ENCODE results near the gene KRTAP5-5. TPM values are rescaled to one million over a fixed set of nuclear protein-coding genes. Genes with fewer than 3 reads are reported as not detected.

KRTAP5-5 gene
- total and polyA plus RNA-seq, 10 of the 15 experiments (the other 5 are each of a cell fraction or from before 2014, with no cell fraction given), result not detected

DNA sequence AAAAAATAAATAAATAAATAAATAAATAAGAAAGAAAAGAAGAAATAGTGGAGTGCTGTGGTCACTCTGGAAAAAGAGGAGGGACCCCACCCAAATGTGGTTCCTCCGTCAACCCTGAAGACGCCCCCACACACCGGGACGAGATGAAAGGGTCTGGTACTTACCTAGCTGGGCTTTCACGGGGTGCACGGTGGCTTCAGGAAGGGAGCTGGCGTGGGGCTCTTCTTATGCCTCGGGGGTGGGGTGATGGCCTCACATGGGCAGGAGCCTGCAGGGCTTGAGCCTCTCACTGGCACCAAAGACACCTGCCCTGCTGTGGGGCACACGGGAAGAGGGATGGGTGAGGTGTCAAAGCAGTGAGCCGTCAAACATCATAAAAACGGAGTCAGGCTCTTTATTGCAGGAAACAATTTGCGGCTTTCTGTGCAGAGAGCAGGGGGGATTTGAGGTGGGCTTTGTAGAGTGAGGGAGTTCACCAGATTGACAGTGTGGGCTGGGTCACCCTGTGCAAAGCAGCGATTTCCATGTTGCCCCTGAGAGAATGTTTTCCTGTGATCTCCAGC is 39.4 kb downstream of the KRTAP5-5 start:
- H3K27me3 ChIP-seq (replicated peaks in 1 of 2; ENCODE audit: control insufficient read depth in 2 of 2, insufficient read depth in 2 of 2, low read length in 1 of 2), result no peaks in the 10 kb centered on the region; a peak in 1 of 4 replicates
- in situ Hi-C loops (cut with MboI) (no loop called here), intact Hi-C loops (cut with micrococcal nuclease; ENCODE audit: unreplicated experiment) (no loop called here)
- H3K9ac ChIP-seq (ENCODE audit: control insufficient read depth, insufficient read depth, low read length), result no peak overlapping the region
- no peak overlapping the region for H3K27ac ChIP-seq (ENCODE audit: control insufficient read depth, insufficient read depth)
- DNase-seq (ENCODE audit: low read depth, low spot score) (no peak), FAIRE-seq (no peak), ATAC-seq (no peak)
- H4K20me1 ChIP-seq (ENCODE audit: control insufficient read depth, insufficient read depth), result no peaks in the 10 kb centered on the region
- WGBS (ENCODE audit: insufficient coverage, insufficient replicate concordance, low lambda C conversion rate, missing lambda C conversion rate), result 20% methylated on average over 13 of the region's 13 CpGs
- no peaks in the 10 kb centered on the region for H3K4me1 ChIP-seq (ENCODE audit: control insufficient read depth, insufficient read depth, low read length)
- H3K9me3 ChIP-seq (replicated peaks; ENCODE audit: control insufficient read depth, insufficient read depth, low read length), result no peaks in the 10 kb centered on the region
- ChIA-PET RAD21 (ENCODE audit: unreplicated experiment) (no interaction called here), SMC1A (ENCODE audit: uncharacterized antibody, unreplicated experiment) (no interaction called here), POLR2A (no interaction called here), CTCF (no interaction called here)
- no peaks in the 10 kb centered on the region for H3K36me3 ChIP-seq (ENCODE audit: control insufficient read depth in 2 of 2, insufficient read depth in 2 of 2, low read length in 1 of 2)
- TF ChIP-seq, protein P1, sequence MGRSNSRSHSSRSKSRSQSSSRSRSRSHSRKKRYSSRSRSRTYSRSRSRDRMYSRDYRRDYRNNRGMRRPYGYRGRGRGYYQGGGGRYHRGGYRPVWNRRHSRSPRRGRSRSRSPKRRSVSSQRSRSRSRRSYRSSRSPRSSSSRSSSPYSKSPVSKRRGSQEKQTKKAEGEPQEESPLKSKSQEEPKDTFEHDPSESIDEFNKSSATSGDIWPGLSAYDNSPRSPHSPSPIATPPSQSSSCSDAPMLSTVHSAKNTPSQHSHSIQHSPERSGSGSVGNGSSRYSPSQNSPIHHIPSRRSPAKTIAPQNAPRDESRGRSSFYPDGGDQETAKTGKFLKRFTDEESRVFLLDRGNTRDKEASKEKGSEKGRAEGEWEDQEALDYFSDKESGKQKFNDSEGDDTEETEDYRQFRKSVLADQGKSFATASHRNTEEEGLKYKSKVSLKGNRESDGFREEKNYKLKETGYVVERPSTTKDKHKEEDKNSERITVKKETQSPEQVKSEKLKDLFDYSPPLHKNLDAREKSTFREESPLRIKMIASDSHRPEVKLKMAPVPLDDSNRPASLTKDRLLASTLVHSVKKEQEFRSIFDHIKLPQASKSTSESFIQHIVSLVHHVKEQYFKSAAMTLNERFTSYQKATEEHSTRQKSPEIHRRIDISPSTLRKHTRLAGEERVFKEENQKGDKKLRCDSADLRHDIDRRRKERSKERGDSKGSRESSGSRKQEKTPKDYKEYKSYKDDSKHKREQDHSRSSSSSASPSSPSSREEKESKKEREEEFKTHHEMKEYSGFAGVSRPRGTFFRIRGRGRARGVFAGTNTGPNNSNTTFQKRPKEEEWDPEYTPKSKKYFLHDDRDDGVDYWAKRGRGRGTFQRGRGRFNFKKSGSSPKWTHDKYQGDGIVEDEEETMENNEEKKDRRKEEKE (IDR thresholded peaks at IDR 0.05), result no peak
- H3K4me2 ChIP-seq (ENCODE audit: control insufficient read depth, insufficient read depth), result no peak overlapping the region
- H3K79me2 ChIP-seq (ENCODE audit: control insufficient read depth, insufficient read depth, low read length), result no peaks in the 10 kb centered on the region
- H2AFZ ChIP-seq (ENCODE audit: control insufficient read depth, low read depth, low read length), result no peak overlapping the region
- no TSS peak for BruUV-seq (replicated peaks)
- no peak overlapping the region for H3K4me3 ChIP-seq

DNA sequence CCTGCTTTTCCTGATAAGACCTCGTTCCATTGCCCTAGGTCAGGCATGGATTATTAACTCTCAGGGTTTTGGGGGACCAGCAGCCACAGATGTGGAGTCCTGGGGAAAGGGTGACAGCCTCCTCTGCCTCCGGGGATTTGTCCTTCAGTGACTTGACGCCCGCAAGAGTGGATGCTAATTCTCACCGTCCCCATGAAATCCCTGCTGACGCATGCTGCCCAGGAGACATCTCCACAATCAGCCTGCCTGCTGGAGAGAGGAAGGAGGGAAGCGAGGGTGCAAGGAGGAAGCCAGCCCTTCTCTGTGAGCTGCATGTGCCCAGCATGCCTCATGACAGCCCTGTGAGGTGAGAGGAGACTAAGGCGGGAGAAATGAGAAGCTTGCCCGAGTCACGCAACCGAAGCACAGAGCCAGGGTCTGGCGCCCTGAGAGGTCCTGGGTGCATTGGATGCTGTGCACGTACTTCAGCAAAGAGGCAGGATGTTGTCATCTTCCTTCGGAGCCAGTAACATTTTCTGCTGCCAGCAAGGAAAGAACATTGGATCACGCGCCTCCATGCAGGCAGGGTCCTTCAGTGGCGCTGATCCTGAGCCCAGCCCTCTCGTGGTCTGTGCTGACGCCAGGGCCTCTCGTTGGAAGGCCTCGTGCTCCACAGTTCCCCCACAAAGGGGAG is 40.1 kb downstream of the KRTAP5-5 start:
- Histone ChIP-seq H3K9ac (ENCODE audit: control insufficient read depth, insufficient read depth, low read length) (no peak overlapping the region), H2AFZ (ENCODE audit: control insufficient read depth, low read depth, low read length) (no peak overlapping the region), H3K4me1 (ENCODE audit: control insufficient read depth, insufficient read depth, low read length) (no peaks in the 10 kb centered on the region), H3K4me2 (ENCODE audit: control insufficient read depth, insufficient read depth) (no peak overlapping the region), H3K27ac (ENCODE audit: control insufficient read depth, insufficient read depth) (no peak overlapping the region), H4K20me1 (ENCODE audit: control insufficient read depth, insufficient read depth) (no peaks in the 10 kb centered on the region), H3K4me3 (no peak overlapping the region), H3K27me3 (replicated peaks in 1 of 2; ENCODE audit: control insufficient read depth in 2 of 2, insufficient read depth in 2 of 2, low read length in 1 of 2) (no peaks in the 10 kb centered on the region; a peak in 1 of 4 replicates), H3K79me2 (ENCODE audit: control insufficient read depth, insufficient read depth, low read length) (no peaks in the 10 kb centered on the region), H3K36me3 (ENCODE audit: control insufficient read depth in 2 of 2, insufficient read depth in 2 of 2, low read length in 1 of 2) (no peaks in the 10 kb centered on the region), H3K9me3 (replicated peaks; ENCODE audit: control insufficient read depth, insufficient read depth, low read length) (no peaks in the 10 kb centered on the region)
- CTCF ChIA-PET, result no interaction called here
- POLR2A ChIA-PET, result no interaction called here
- in situ Hi-C loops (cut with MboI) (no loop called here), intact Hi-C loops (cut with micrococcal nuclease; ENCODE audit: unreplicated experiment) (no loop called here)
- DNase-seq (ENCODE audit: low read depth, low spot score), result no peak
- WGBS (ENCODE audit: insufficient coverage, insufficient replicate concordance, low lambda C conversion rate, missing lambda C conversion rate), result 50% methylated on average over 21 of the region's 21 CpGs
- BruUV-seq (replicated peaks), result no TSS peak
- FAIRE-seq, result no peak
- no peak for ATAC-seq
- SMC1A ChIA-PET (ENCODE audit: uncharacterized antibody, unreplicated experiment), result no interaction called here
- RAD21 ChIA-PET (ENCODE audit: unreplicated experiment), result no interaction called here
- TF ChIP-seq, protein P2, sequence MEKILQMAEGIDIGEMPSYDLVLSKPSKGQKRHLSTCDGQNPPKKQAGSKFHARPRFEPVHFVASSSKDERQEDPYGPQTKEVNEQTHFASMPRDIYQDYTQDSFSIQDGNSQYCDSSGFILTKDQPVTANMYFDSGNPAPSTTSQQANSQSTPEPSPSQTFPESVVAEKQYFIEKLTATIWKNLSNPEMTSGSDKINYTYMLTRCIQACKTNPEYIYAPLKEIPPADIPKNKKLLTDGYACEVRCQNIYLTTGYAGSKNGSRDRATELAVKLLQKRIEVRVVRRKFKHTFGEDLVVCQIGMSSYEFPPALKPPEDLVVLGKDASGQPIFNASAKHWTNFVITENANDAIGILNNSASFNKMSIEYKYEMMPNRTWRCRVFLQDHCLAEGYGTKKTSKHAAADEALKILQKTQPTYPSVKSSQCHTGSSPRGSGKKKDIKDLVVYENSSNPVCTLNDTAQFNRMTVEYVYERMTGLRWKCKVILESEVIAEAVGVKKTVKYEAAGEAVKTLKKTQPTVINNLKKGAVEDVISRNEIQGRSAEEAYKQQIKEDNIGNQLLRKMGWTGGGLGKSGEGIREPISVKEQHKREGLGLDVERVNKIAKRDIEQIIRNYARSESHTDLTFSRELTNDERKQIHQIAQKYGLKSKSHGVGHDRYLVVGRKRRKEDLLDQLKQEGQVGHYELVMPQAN (conservative IDR thresholded peaks at IDR 0.05), result no peak
- TF ChIP-seq, protein P3, sequence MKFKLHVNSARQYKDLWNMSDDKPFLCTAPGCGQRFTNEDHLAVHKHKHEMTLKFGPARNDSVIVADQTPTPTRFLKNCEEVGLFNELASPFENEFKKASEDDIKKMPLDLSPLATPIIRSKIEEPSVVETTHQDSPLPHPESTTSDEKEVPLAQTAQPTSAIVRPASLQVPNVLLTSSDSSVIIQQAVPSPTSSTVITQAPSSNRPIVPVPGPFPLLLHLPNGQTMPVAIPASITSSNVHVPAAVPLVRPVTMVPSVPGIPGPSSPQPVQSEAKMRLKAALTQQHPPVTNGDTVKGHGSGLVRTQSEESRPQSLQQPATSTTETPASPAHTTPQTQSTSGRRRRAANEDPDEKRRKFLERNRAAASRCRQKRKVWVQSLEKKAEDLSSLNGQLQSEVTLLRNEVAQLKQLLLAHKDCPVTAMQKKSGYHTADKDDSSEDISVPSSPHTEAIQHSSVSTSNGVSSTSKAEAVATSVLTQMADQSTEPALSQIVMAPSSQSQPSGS (IDR thresholded peaks at IDR 0.05; ENCODE audit: low read length), result no peak
